LHCN-M2 (cell line): ENCODE measurements around the gene YTHDF1. TPM values are rescaled to one million over a fixed set of nuclear protein-coding genes. Genes with fewer than 3 reads are reported as not detected.

Experiments
- DNase-seq: peaks from one replicate; pipeline ENCODE4 v3.0.0-alpha.2; 2012; ENCODE audit warnings: low read depth
- total RNA-seq: library from RNA; depleted of rRNA; stranded (reverse); fragments of >200 nt; gene quantifications from 2 replicates; pipeline ENCODE4 v1.2.3, GENCODE V29; 2014

The YTHDF1 gene
- total RNA-seq, 1 experiment from 2014 or later, result 23.8 TPM

DNA sequence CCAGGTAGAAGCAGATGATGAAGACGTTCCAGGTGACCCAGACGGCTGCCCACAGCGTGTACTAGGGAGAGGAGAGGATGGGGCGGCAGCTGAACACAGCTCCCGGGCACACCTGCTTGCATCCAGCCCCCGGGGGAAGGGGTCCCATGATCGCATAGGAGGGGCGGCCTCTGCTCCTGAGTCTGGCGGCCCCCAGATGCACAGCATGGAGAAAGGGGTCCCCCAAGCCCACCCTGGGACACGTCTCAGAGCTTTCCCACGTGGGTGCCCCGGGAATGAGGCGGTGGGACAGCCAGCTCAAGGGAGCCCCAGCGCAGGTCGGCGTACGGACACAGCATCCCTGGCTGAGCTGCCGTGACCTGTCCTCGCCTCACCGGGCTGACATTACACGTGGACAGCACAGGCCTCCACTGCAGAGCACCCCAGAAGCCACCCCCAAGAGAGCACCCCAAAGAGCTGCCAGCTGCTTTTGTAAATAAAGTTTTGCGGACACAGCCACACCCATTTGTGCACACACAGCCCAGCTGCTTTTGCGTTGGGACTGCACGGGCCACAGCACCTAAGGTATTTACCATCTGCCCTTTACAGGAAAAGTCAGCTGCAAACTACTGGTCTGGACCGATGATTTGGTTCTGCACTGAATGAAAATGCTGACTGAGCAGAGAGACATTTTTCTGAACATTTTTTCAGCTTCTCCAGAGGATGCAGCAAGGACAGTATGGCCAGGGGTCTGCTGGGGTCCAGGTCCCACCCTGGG is 33.1 kb upstream of the YTHDF1 start:
- no peak for DNase-seq

DNA sequence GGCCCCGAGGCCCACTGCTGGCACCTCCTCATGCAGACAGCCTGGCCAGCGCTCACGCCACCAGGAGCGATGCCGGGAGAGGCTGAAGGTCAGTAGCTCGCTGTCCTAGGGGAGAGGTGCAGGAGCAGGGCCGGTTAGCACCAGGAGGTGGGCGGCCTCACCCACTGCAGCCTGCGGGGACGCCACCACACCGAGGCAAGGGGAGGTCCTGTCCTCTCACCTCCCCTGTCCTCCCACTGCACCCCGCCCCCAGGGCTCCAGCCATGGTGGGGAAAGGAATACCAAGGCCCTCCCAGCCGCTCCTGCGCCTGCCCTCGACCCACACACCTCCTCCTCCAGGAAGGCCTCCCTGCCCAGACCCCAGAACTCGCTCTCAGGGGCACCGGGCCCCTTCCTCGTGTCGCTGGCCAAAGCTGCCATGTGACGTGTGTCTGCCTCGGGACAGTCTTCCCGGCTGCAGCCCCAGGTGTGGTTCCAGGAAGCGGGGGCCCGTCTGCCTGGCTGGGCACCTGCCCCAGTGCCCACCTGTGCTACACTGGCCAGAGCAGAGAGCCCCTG is 31.8 kb upstream of the YTHDF1 start:
- DNase-seq, result no peak

DNA sequence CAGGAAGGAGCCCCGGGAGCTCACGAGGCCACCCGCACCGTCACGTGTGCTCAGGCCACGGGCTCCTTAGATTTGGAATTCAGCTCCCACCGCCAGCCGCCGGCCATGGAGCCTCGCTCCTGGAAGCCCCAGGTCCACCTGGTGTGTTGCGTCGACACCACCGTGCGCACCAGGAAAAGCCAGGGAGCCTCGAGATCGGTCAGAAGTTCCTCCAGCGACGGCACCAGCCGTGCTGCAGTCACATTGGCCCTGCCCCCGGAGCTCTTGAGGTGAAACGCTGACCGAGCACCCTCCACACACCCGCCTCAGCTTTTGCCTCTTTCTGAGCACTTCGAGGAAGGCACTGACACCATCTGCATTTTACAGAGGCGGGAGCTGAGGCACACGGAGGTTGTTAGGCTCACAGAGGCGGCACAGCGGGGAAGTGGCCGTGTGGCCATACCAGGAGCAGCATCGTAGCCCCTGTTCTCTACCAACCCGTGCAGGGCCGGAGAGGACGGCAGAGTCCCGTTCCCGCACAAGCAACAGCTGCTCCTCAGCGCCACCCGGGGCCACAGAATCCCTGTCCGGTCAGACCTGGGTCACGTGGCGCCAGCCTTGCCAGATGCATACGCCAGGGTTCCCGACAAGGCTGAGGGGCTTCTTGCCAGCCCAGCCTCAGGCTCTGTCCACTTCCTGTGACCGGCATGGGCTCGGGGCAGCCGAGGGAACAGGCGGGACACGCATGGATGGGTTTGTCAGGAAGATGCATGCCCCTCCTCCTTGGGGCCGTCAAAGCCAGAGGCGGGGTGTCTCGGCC is 30.8 kb upstream of the YTHDF1 start:
- no peak for DNase-seq

DNA sequence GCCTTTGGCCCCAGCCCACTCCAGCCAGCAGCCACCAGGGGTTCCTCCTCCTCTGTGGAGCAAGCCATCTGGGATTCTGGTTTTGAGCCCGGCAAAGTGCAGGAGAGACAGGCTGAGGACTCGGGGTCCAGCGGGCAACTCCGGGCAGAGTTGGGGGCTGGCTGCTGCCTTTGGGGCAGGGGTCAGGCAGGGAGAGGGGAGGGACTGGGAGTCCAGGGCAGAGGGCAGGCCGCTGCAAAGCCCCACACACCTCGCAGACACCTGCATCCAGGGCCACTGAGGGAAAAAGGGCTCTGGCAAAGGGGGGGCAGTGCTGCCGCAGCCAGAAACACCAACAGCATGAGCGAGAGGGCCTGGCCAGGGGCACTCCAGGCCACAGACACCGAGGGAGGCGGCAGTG is 28.5 kb upstream of the YTHDF1 start:
- DNase-seq, result no peak

DNA sequence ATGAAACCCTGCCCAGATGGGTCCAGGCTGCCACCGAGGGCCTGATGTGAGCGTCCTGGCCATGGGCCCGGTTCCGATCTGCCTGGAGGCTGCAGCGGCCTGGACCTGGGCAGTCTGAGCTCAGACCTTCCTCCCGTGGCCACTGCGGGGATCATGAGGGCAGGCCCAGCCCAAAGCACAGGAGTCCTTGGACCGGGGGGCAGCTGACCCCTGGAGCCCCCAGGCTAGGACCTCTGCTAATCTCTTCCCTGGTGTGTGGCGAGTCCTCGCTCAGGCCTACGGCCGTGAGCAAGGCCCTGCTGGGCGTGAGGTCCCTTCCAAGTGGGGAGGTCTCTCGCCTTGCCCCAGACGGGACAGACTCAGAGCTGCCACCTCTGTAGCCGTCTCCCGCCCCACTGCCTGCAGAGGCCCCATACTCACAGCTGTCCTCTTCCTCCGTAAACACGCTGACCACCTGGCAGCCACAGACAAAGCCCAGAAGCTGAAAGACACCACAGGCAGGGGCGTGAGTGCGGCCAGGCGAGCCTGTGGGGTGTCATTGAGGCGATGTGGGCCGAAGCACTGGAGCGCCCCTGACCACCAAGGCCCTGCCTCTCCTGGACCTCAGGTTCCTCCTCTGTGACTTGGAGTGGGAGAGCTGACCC is 27.8 kb upstream of the YTHDF1 start:
- no peak for DNase-seq

DNA sequence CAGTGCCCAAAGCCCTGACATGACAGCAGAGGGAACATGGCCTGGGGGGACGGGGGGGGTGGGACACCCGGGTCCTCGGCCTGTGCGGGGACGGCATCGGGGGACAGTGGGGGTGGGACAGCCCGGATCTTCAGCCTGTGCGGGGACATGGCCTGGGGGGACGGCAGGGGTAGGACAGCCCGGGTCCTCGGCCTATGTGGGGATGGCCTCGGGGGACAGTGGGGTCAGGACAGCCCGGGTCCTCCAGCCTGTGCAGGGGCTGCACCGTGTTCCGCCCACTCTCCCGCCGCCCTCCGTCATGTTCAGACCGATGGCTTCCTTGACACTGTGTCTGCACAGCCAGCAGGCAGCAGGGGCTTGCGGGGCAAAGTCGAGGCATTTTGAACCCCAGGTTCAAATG is 26.8 kb upstream of the YTHDF1 start:
- DNase-seq, result no peak

DNA sequence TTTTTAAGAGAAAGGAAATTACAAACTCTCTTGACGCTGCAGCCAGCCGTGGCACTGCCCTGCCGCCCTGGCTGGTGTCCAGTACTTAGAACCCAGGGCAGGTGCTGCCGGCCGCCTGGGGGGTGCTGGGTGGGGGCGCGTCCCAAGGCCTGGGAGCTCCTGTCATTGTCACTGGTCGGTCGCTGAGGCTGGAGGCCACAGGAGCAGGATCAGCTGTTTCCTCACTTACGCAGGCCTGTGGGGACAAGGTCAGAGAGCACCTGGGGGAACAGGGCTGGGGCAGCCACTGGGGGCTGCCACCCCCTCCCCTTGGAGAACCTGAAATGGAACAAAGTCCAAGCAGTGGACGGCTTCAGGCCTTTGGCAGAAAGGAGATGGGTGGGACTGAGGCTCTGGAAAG is 25.3 kb upstream of the YTHDF1 start:
- no peak for DNase-seq

DNA sequence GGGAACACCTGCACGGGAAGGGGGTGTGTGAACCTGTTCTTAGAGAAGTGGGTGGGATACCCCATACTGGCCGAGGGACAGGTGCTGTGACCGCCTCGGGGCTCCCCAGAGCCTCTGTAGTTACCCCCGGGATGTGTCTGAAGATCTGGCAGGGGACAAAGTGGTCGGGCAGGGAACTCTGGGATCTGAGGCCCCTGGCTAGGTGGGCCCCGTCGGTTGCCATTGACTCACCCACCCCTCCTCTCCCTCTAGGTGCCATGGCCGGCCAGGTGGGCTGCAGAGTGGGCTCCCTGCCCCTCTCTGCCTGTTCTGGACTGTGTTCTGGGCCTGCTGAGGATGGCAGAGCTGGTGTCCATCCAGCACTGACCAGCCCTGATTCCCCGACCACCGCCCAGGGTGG is 24.1 kb upstream of the YTHDF1 start:
- no peak for DNase-seq

DNA sequence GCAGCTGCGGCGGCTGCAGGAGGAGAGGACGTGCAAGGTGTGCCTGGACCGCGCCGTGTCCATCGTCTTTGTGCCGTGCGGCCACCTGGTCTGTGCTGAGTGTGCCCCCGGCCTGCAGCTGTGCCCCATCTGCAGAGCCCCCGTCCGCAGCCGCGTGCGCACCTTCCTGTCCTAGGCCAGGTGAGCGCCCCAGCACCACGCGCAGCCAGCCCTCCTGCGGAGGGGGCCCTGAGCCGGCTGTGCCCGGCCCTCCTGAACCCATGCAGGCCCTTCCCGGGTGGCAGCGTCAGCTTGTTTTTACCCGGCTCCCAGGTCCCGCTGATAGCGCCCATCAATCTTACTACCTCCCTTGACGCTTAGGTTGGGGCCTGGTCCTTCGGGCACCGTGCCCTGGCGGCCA is 23.5 kb upstream of the YTHDF1 start:
- DNase-seq, result no peak

DNA sequence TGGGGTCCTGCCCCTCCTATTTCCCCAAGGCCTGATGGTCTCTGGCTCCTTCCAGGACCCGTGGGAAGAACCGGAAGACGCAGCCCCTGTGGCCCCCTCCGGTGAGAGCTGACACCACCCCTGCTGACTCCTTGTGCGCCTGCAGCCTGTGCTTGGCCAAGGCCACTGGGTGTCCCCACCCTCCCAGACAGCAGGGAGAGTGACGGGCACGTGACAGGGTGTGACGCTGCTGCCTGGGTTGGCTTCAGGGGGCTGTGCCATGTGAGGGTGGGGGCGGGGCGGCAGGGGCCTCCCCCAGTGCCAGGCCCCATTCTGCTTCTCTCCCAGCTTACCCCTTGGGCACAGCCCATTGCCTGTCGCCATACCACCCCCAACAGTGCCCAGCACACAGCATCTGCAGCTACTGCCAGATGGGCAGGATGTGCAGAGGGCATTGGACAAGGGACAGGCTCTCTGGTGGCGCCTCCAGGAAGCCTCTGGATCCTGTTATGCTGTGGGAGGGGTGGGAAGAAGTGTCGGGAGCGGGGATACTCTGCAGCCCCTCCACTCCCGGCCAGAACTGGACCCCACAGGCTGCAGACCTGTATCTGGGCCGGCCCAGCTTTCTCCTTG is 22.7 kb upstream of the YTHDF1 start:
- no peak for DNase-seq

DNA sequence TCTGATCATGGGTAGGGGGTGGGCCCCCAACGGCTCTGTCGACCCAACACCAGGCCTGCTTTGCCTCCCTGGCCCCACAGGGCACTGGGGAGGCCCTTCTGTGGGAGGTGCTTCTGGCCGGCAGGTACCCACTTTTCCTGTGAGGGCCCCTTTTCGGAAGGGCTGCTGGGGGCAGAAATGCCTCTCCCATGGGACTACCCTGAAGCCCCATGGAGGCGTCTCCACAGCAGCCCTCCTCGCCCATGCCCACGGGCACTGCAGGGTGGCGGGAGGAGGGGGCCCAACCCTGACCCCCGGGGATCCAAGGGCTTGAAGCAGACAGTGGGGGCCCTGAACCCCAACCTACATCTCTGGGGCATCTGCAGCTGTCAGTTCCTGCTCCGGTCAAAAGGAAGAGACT is 22.1 kb upstream of the YTHDF1 start:
- DNase-seq, result no peak

DNA sequence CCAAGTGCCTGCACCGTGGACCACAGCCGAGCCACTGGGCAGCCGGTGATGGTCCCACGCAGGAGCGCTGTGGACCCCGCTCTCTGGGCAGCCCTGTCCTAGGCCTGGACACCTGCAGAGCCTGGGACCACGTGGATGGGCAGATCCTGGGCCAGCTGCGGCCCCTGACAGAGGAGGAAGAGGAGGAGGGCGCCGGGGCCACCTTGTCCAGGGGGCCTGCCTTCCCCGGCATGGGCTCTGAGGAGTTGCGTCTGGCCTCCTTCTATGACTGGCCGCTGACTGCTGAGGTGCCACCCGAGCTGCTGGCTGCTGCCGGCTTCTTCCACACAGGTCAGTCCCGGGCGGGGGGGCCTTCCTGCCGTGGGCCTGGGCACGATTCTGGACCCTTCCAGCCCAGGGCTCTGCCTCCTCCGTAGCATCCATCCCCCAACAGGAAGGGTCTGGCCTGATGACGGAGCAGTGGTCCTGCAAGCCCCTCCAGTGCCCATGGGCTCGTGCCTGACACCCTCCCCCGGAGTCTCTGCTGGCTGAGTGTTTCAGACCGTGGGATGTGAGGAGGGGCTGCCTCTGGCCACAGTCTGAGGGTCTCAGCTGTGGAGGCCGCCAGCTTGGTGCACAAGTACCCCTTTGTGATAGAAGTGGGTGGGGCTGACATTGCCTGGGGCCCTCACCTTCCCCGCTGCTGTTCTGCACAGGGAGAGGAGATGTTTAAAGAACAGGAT is 20.3 kb upstream of the YTHDF1 start:
- no peak for DNase-seq

DNA sequence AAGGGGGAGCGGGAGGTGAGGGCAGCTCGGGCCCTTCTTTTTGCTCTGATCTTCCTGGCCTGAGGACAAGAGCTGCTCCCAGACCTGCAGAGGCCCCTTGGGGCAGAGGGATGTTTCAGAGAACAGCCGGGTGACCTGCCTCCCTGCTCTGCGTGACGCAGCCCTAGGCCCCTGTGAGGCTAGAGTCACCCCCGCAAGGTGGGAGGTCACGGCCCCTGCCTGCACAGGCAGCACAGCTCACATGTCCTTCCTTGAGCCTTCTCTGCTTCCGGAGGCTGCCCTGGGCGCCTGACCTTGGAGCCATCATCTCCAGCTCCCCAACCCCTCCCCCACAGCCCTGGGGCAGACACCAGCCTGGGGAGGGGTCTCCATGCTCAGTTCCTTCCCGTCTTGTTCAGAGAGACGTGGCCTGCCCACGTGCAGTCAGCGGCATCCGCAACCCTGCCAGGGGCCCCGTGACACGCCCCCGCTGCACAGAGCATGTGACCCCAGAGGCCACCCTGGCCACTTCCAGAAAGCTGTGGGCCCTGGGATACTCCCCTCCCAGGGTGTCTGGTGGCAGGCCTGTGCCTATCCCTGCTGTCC is 19.6 kb upstream of the YTHDF1 start, which contains the start of gene BIRC7:
Gene BIRC7, plus strand, starts transcription at position 507 of the 585 bp plus-strand sequence. CDS start 192 bp downstream, outside the sequence.
- DNase-seq, result no peak

DNA sequence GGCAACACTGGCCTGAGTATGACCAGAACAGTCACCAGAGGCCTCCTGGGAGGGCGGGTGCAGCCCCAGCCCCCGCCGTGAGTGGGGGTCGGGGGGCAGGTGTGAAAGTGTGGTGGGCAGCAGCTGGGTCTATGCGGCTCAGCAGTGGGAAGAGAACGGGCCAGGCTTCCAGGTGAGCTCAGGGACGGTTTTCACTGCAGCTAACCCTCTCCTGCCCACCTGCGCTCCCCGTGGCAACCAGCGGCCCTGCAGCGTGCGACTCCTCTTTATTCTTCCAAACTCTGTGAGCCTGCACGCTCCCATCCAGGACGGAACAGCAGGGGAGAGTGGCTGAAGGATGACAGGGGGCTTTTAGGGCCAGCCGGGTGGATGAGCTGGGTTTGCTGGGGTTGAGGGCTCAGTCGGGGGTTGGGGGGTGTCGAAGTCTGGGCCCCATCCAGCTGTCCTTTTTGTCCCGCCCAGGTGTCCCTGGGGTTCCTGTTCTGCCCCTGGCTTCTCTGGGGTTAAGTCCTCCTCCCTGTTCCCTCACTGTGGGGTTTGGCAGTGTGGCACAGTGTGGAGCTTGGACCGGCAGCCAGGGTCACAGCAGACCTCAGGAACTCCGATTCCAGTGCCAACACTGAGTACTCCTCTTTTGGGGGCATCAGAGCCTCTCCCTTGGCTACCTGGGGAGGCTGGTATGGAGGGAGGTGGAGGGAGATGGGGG is 18.9 kb upstream of the YTHDF1 start:
- DNase-seq, result no peak

DNA sequence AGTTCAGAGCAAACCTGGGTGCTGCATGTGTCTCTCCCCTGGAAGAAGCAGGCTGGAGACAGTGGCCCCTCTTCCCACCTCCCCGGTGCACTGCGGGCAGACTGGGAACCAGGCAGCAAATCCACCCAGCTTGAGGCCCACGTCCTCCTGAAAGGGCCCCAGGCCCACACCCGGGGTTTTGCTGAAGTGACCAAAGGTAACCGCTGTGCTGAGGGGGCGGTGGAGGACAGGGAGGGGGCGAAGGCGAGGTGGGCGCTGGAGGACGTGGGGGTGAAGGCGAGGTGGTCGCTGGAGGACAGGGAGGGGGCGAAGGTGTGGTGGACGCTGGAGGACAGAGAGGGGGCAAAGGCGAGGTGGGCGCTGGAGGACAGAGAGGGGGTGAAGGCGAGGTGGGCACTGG is 18.0 kb upstream of the YTHDF1 start:
- no peak for DNase-seq

DNA sequence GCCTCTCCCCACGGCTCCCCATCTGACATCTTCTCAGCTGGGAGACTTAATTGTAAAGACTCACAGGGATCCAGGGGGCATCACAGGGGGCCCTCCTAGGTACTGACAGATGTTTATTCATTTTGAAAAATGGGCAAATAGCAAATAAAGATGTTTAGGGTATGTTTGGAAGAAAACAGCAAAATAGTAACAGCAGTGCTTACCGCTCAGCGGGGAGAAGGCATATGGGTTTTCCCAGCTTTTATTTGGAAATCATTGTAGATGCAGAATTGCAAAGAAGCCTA is 17.1 kb upstream of the YTHDF1 start:
- no peak for DNase-seq

DNA sequence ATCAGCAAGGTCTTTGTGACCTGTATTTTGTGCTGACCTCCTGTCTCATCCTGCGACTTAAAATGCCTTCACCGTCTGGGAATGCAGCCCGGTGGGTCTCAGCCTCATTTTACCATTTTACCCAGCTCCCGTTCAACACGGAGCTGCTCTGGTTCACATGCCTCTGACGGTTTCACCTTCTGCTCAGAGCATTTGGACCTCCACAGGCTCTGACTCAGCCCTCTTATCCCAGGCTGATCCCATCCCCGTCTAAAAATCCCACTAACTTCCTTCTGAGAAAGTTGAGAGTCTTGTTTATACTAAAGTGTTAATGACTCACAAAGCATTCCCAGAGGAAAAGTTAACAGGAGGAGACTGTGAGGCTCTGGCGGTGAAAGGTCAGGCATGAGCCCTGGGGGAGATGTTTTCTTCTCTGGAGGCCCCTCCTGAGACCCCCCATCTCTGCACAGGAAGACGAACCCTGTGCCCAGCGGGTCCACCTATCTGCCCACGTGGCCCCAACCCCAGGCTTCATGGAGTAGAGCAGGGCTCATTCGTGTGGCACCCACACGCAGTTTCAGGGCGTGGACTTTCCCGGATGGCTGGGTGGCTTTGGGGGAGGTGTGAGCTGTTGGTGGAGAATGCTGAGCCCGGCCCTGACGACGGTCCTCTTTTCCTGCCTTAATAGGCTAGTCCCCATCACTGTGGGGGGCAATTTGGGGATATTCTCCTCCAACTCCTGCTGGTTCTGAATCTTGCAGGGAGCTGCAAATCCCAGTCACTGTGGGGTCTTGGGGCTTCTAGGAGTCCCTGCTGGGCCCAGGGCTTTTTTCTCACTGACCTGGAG is 16.5 kb upstream of the YTHDF1 start:
- peak; percentile 88 for DNase-seq

DNA sequence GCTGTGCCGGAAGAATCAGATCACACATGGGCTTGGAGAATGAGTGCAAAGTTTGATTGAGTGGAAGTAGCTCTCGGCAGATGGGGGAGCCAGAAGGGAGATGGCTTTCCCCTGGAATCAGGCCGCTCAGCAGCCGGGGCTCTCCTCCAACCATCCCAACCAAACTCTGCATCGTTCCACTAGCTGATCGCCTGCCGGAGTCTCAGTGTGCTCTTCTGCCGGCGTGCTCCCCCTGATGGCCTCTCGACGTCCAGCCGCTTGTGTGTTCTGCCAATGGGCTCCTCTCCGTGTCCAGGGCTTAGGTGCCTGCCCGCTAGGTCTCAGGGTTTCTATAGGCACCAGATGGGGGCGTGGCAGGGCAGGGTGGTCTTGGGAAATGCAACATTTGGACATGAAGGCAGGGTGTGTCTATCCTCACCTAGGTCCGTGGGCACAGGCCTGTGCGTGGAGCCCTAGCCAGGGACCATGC is 14.9 kb upstream of the YTHDF1 start:
- DNase-seq, result peak; percentile 45

DNA sequence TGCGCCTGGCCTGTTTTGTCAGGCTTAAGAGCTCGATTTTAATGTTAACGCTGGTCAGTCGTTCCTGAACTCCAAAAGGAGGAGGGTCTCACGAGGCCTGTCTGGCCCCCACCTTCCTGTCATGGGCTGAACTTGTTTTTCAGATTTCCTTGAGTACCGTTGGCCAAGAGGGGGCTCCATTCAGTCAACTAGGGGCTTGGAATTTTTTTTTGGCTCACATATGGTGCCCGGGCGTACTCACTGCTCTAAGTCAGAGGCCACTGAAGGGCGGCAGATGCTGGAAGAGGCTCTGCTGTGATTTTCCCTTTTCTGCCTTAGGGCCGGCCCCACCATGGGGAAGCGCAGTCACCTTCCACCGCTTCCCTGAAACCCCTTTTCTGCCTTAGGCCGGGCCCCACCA is 12.9 kb upstream of the YTHDF1 start:
- no peak for DNase-seq
